ENCODE measurements around the gene LUZP2. TPM values are rescaled to one million over a fixed set of nuclear protein-coding genes. Genes with fewer than 3 reads are reported as not detected.

Gene LUZP2
- total and polyA plus RNA-seq, 2 of the 8 experiments (the other 6 are each of a cell fraction or from before 2014, with no cell fraction given), result 0.79 to 1.5 TPM

- H3K14ac ChIP-seq (ENCODE audit: insufficient read length), result no peak overlapping the region
- H2BK20ac ChIP-seq (ENCODE audit: low read length), result no peak overlapping the region
- no peaks in the 10 kb centered on the region for H3K79me1 ChIP-seq (ENCODE audit: low read depth, low read length)
- ChIA-PET POLR2A (ENCODE audit: partially characterized antibody) (no interaction called here), CTCF (ENCODE audit: partially characterized antibody) (no interaction called here)
- no peak overlapping the region for H3K56ac ChIP-seq (replicated peaks; ENCODE audit: insufficient read length, low read depth, low read length)
- no peak overlapping the region for H2BK12ac ChIP-seq (ENCODE audit: low read depth, low read length)
- no peak overlapping the region for H2AK5ac ChIP-seq (ENCODE audit: low read depth, low read length)
- no peak overlapping the region for H3K18ac ChIP-seq (ENCODE audit: extremely low read depth, low read length)
- FAIRE-seq (no peak), DNase-seq (ENCODE audit: low read depth in 1 of 2, low spot score in 2 of 2) (no peak)
- no peaks in the 10 kb centered on the region; a peak in 1 of 4 replicates for H3K79me2 ChIP-seq (ENCODE audit: control insufficient read depth in 1 of 2, insufficient read depth in 2 of 2, low read length in 2 of 2)
- peaks cover 2 to 11% (median 7%) of the 10 kb centered on the region in 4 experiments for H3K27me3 ChIP-seq (replicated peaks in 1 of 4; ENCODE audit: control insufficient read depth in 3 of 4, extremely low read depth in 1 of 4, insufficient read depth in 3 of 4, low read length in 3 of 4)
- no peaks in the 10 kb centered on the region; a peak in 1 of 7 replicates for H3K4me1 ChIP-seq (replicated peaks in 1 of 4; ENCODE audit: control insufficient read depth in 3 of 4, insufficient read depth in 4 of 4, low read length in 3 of 4)
- H2BK5ac ChIP-seq (ENCODE audit: low read depth, low read length), result no peak overlapping the region
- H4K8ac ChIP-seq (ENCODE audit: extremely low read depth, insufficient read depth, low read length), result no peak overlapping the region
- no peak overlapping the region for H4K5ac ChIP-seq (ENCODE audit: insufficient read length, low read depth, low read length)
- H3K9me3 ChIP-seq (ENCODE audit: insufficient read depth in 2 of 2, low read depth in 1 of 2, low read length in 1 of 2), result no peaks in the 10 kb centered on the region
- H3K4me3 ChIP-seq (ENCODE audit: extremely low read depth in 1 of 4, insufficient read depth in 2 of 4, low read depth in 3 of 4, low read length in 4 of 4), result no peak overlapping the region
- no peak overlapping the region for H2AFZ ChIP-seq (ENCODE audit: low read length)
- H2BK15ac ChIP-seq (ENCODE audit: low read length), result no peak overlapping the region
- H3K36me3 ChIP-seq (ENCODE audit: control insufficient read depth in 2 of 4, insufficient read depth in 4 of 4, low read length in 3 of 4), result no peaks in the 10 kb centered on the region
- no peaks in the 10 kb centered on the region for H4K20me1 ChIP-seq (replicated peaks in 1 of 2; ENCODE audit: control insufficient read depth in 1 of 2, insufficient read depth in 2 of 2, low read length in 2 of 2)
- WGBS, 2 experiments (ENCODE audit: extremely low coverage in 1 of 2, insufficient coverage in 1 of 2, insufficient read length in 1 of 2, insufficient replicate concordance in 2 of 2, low coverage in 1 of 2, low lambda C conversion rate in 2 of 2, missing lambda C conversion rate in 1 of 2), result 83% methylated on average over 7 of the region's 7 CpGs; no CpG with 5 or more reads in 1 of the 2 experiments
- no peak overlapping the region for H3K4ac ChIP-seq (replicated peaks; ENCODE audit: insufficient read length, low read depth, low read length)
- H4K91ac ChIP-seq (replicated peaks; ENCODE audit: insufficient read length, low read length), result no peak overlapping the region
- no peak overlapping the region for H3K4me2 ChIP-seq (ENCODE audit: insufficient read depth in 1 of 2, low read depth in 2 of 2, low read length in 2 of 2)
- no peak overlapping the region for H3K23ac ChIP-seq (ENCODE audit: insufficient read length)
- peaks cover 1% of the 10 kb centered on the region for H3K23me2 ChIP-seq (ENCODE audit: low read depth, low read length)
- H2BK120ac ChIP-seq (replicated peaks; ENCODE audit: low read depth, low read length), result no peak overlapping the region
- H3K9ac ChIP-seq (replicated peaks in 1 of 4; ENCODE audit: extremely low read depth in 1 of 4, low read depth in 3 of 4, low read length in 3 of 4), result no peak overlapping the region
- no peak overlapping the region for H3K27ac ChIP-seq (ENCODE audit: low read depth, low read length)
- TF ChIP-seq KDM4A (IDR thresholded peaks at IDR 0.05; ENCODE audit: low read depth, low read length, severe bottlenecking) (no peak), JUN (IDR thresholded peaks at IDR 0.05; ENCODE audit: low read depth, low read length) (no peak), SP4 (IDR thresholded peaks at IDR 0.05; ENCODE audit: low read length) (no peak), NANOG (IDR thresholded peaks at IDR 0.05; ENCODE audit: insufficient read depth, low read depth, low read length, poor library complexity, severe bottlenecking) (no peak), YY1 (IDR thresholded peaks at IDR 0.05; ENCODE audit: low read depth, low read length) (no peak), SUZ12 (IDR thresholded peaks at IDR 0.05; ENCODE audit: low read length) (no peak), KDM1A (IDR thresholded peaks at IDR 0.05; ENCODE audit: borderline replicate concordance, low read length) (no peak), CEBPB (IDR thresholded peaks at IDR 0.05; ENCODE audit: low read depth, low read length) (no peak), EZH2 (IDR thresholded peaks at IDR 0.05; ENCODE audit: low read depth, low read length, severe bottlenecking) (no peak), CTCF (IDR thresholded peaks at IDR 0.05; ENCODE audit: control extremely low read depth in 1 of 3, insufficient read depth in 1 of 3, low read depth in 1 of 3, low read length in 3 of 3) (no peak), NRF1 (IDR thresholded peaks at IDR 0.05; ENCODE audit: low read depth, low read length) (no peak)
Observed at GRCh38 chr11:24502425-24502824, 5.6 kb downstream of the LUZP2 start.

All from H1 (cell line).